HepG2 (cell line): ENCODE measurements around the gene PFN1. TPM values are rescaled to one million over a fixed set of nuclear protein-coding genes. Genes with fewer than 3 reads are reported as not detected.

Source experiments
- ATAC-seq: fragments of 200-7000 bp; cut with Tn5 transposase; 3 replicates; pipeline ENCODE4 v1.9.1; 2020; ENCODE audit warnings: mild to moderate bottlenecking, moderate library complexity
- BruUV-seq: library from RNA; stranded (reverse); fragments of 400-500 nt; replicated peaks from 2 replicates; lab custom pipeline; 2021; lab: Mats Ljungman, UMichigan
- CTCF ChIA-PET: fragments of 300-600 bp; formaldehyde crosslinking; extraction: SDS; loops from one replicate; lab custom pipeline; 2021; ENCODE audit warnings: low total read pairs, inconsistent platforms, low intra/inter-chr PET ratio; lab: Yijun Ruan, JAX
- POLR2A ChIA-PET: fragments of 350-600 bp; sonication (Branson Sonifier 250); formaldehyde crosslinking; loops from one replicate; lab custom pipeline; 2020; ENCODE audit warnings: antibody characterized with exemption, inconsistent platforms; lab: Yijun Ruan, JAX
- DNase-seq: peaks from one replicate; pipeline ENCODE4 v3.0.0-alpha.2; 2015; ENCODE audit warnings: low spot score
- FAIRE-seq: peaks from 3 replicates; lab custom pipeline; 2011; peaks lifted over from hg19 to GRCh38; lab: Jason Lieb, UNC
- H2AFZ ChIP-seq: one replicate; pipeline ENCODE4 v1.6.1; 2011; ENCODE audit warnings: low read length, inconsistent platforms
- H3K27ac ChIP-seq: fragments of 300-600 bp; 3 replicates; pipeline ENCODE4 v1.8.0; 2011; ENCODE audit warnings: mixed run types, mild to moderate bottlenecking, mixed read lengths, low read length, inconsistent platforms; ENCODE audit not compliant: insufficient read depth; ENCODE audit errors: extremely low read length
- H3K27me3 ChIP-seq, 2 experiments: fragments of 200-600 bp in 1 of 2; 2 replicates in 1 of 2; 3 replicates in 1 of 2; pipeline versions ENCODE4 v1.6.0 to v1.8.0; 2011; ENCODE audit warnings: low read length in 2 of 2, mild to moderate bottlenecking in 2 of 2, moderate library complexity in 2 of 2, inconsistent platforms in 1 of 2; ENCODE audit not compliant: insufficient read depth in 2 of 2, control insufficient read depth in 1 of 2
- H3K36me3 ChIP-seq, 2 experiments: fragments of 200-600 bp in 1 of 2; replicated peaks in 1 of 2; 2 replicates in 1 of 2; 3 replicates in 1 of 2; pipeline versions ENCODE4 v1.5.1 to v1.8.0; 2011; ENCODE audit warnings: low read length in 2 of 2, inconsistent platforms in 1 of 2; ENCODE audit not compliant: insufficient read depth in 2 of 2, control insufficient read depth in 1 of 2
- H3K4me1 ChIP-seq: 2 replicates; pipeline ENCODE4 v1.5.1; 2012; ENCODE audit warnings: low read length, inconsistent platforms; ENCODE audit not compliant: insufficient read depth
- H3K4me2 ChIP-seq: 2 replicates; pipeline ENCODE4 v1.6.0; 2011; ENCODE audit warnings: low read depth, low read length, inconsistent platforms
- H3K4me3 ChIP-seq, 3 experiments: fragments of 200-600 bp in 1 of 3; sonication (generic), shearing (Covaris generic) in 1 of 3; replicated peaks in 1 of 3; 2 replicates each; pipeline ENCODE4 v1.5.1; 2011 to 2016; ENCODE audit warnings: low read length in 3 of 3, inconsistent platforms in 2 of 3, low read depth in 2 of 3, mild to moderate bottlenecking in 2 of 3, control low read depth in 1 of 3, mixed read lengths in 1 of 3; ENCODE audit not compliant: insufficient read depth in 1 of 3
- H3K79me2 ChIP-seq: one replicate; pipeline ENCODE4 v1.6.1; 2011; ENCODE audit warnings: low read length, inconsistent platforms; ENCODE audit not compliant: insufficient read depth
- H3K9ac ChIP-seq: 2 replicates; pipeline ENCODE4 v1.6.0; 2011; ENCODE audit warnings: mild to moderate bottlenecking, low read depth, low read length, inconsistent platforms; ENCODE audit not compliant: insufficient read depth
- H3K9me3 ChIP-seq: 2 replicates; pipeline ENCODE4 v1.5.1; 2012; ENCODE audit warnings: mild to moderate bottlenecking, low read length
- H4K20me1 ChIP-seq: 2 replicates; pipeline ENCODE4 v1.6.0; 2011; ENCODE audit warnings: inconsistent platforms, mild to moderate bottlenecking, low read length, moderate library complexity; ENCODE audit not compliant: insufficient read depth
- CTCF ChIP-seq: sonication (generic); formaldehyde crosslinking; IDR thresholded peaks from 2 replicates; pipeline ENCODE4 v1.5.0; 2020; ENCODE audit warnings: mild to moderate bottlenecking, missing genetic modification reagents, moderate library complexity
- GMEB1 ChIP-seq: sonication (generic); formaldehyde crosslinking; IDR thresholded peaks from 2 replicates; pipeline ENCODE4 v1.5.1; 2020; ENCODE audit warnings: missing genetic modification reagents, mild to moderate bottlenecking, borderline replicate concordance
- ZKSCAN1 ChIP-seq: fragments of 150-350 bp; IDR thresholded peaks from 2 replicates; pipeline ENCODE4 v1.6.1; 2014; ENCODE audit warnings: low read length
- WGBS: methylation state at CpG from one replicate; pipeline ENCODE4 v1.1.6; 2017; ENCODE audit warnings: low lambda C conversion rate; 5-methylcytosine and 5-hydroxymethylcytosine counted together
- in situ Hi-C: cut with HindIII; loops from 2 replicates; pipeline ENCODE4 v1.10.0; 2017; ENCODE audit warnings: low pct_unique_long_range_greater_than_20kb; ENCODE audit not compliant: extremely low pct_ligation_motif_present
- intact Hi-C: fragments of 100-400 bp; cut with micrococcal nuclease; formaldehyde crosslinking; loops from one replicate; pipeline ENCODE4 v1.10.0; 2022; ENCODE audit not compliant: unreplicated experiment
- polyA plus RNA-seq, 8 experiments: library from polyadenylated mRNA; depleted of rRNA in 3 of 8; stranded (reverse) in 7 of 8; unstranded in 1 of 8; fragments of >200 nt; fragmentation: Illumina TruSeq in 4 of 8; extraction: Trizol in 4 of 8; gene quantifications; 2 replicates each; pipeline versions ENCODE4 v1.2.1 to v1.2.3, GENCODE V29; 2011 to 2016; ENCODE audit warnings: low read depth in 4 of 8, missing spikeins in 1 of 8, mixed read lengths in 1 of 8; ENCODE audit not compliant: insufficient read depth in 1 of 8
- total RNA-seq, 5 experiments: library from RNA; depleted of rRNA; stranded (reverse); fragments of >200 nt; fragmentation: Illumina TruSeq; extraction: Trizol; gene quantifications; 2 replicates each; pipeline ENCODE4 v1.2.3, GENCODE V29; 2016; ENCODE audit warnings: low read depth in 1 of 5

Gene PFN1
- total and polyA plus RNA-seq, 2 of the 13 experiments (the other 11 are each of a cell fraction or from before 2014, with no cell fraction given) = 494 to 613 TPM

- DNase-seq (no peak), FAIRE-seq (no peak)
These were observed 9.8 kb upstream of the PFN1 start for GRCh38 chr17:4958102-4958501.

GRCh38 chr17:4956493-4957061 is 8.2 kb upstream of the PFN1 start:
- 88% methylated on average over 5 of the region's 10 CpGs for WGBS
- H3K27ac ChIP-seq = no peak overlapping the region
- H3K27me3 ChIP-seq = no peaks in the 10 kb centered on the region
- ChIA-PET POLR2A (interaction anchor here (0.8 to 5.8 kb wide), 2 partner anchors 9 to 12 kb away, joined by 3 to 43 read pairs; partner anchors contain the start of genes PFN1 and SPAG7), CTCF (no interaction called here)
- no peaks in the 10 kb centered on the region for H4K20me1 ChIP-seq
- peaks cover 6% of the 10 kb centered on the region for H3K79me2 ChIP-seq
- no peak for FAIRE-seq
- no peaks in the 10 kb centered on the region for H3K9me3 ChIP-seq
- H3K4me1 ChIP-seq = peaks cover 27% of the 10 kb centered on the region
- no peak overlapping the region for H3K4me2 ChIP-seq
- peak; percentile 16; the same call in 2 of the 3 replicates for ATAC-seq
- no peak overlapping the region for H3K9ac ChIP-seq
- H2AFZ ChIP-seq = no peak overlapping the region
- TF ChIP-seq ZKSCAN1 (no peak), CTCF (CRISPR knock-in tag) (peak; percentile 37)
- TF ChIP-seq, all 625 proteins: peak for 1
- intact Hi-C loops (no loop called here), in situ Hi-C loops (no loop called here)
- DNase-seq = no peak
- BruUV-seq = no TSS peak
- H3K4me3 ChIP-seq = no peak overlapping the region
- H3K36me3 ChIP-seq = peaks cover 3 to 27% of the 10 kb centered on the region in 2 experiments; a peak in 4 of 5 replicates

More at GRCh38 chr17:4958102-4958501, 9.8 kb upstream of the PFN1 start:
- no peak for ATAC-seq
- no peak for TF ChIP-seq GMEB1
- Histone ChIP-seq H3K4me2 (no peak overlapping the region), H3K36me3 (peaks cover 3 to 27% of the 10 kb centered on the region in 2 experiments; a peak in 4 of 5 replicates), H3K27me3 (no peaks in the 10 kb centered on the region), H3K79me2 (peaks cover under 1% of the 10 kb centered on the region), H3K9ac (no peak overlapping the region), H3K4me1 (peaks cover 11% of the 10 kb centered on the region), H4K20me1 (no peaks in the 10 kb centered on the region), H2AFZ (no peak overlapping the region), H3K4me3 (no peak overlapping the region), H3K27ac (no peak overlapping the region), H3K9me3 (no peaks in the 10 kb centered on the region)
- 83% methylated on average over 2 of the region's 3 CpGs for WGBS
- CTCF ChIA-PET = no interaction called here
- in situ Hi-C loops = no loop called here
- intact Hi-C loops = no loop called here
- POLR2A ChIA-PET = interaction anchor here (5.8 kb wide), 1 partner anchor 10 kb away, joined by 43 read pairs; the partner anchor contains the start of gene SPAG7
- no TSS peak for BruUV-seq
